HG03039 (cell line): ENCODE data around the gene HIVEP3.

ENCODE experiments used
- ATAC-seq: cut with Tn5 transposase; IDR thresholded peaks from one replicate; pipeline ENCODE4 v1.9.1; 2021; ENCODE audit warnings: mild to moderate bottlenecking, moderate library complexity; ENCODE audit not compliant: unreplicated experiment

Gene HIVEP3

DNA sequence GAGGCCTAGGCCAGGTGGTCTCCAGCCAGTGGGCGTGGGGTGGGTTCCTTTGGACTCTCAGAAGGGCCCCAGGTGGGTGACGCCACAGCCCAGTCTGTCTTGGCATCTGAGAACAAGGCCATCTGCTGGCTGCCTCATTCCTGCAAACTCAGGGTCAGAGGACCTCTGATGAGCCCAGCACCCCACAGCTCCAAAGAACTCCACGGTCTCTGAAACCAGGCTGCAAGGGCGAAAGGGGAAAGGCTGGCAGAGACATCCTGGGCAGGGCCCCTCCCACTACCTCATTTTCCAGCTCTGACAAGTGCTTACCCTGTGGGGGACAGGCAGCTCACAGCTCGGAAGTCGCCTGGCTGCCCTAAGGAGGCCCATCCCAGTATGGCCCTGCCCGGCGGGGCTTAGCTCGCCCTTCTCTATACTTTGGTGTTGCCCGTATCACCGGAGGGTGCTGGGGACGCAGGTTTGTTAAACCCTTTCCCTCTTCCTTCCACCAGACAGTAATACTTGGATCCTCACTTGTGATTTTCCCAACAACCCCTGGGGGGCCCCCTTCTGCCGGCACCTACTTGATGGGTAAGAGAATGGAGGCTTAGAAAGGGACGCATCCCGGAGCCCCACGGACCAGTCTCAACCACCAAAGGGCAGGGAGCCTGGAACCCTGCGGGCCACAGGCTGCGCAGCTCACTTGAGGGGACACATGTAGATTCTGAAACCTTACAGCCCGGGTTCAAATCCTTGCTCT lies 423.3 kb downstream of the HIVEP3 start:
- no peak for ATAC-seq

DNA sequence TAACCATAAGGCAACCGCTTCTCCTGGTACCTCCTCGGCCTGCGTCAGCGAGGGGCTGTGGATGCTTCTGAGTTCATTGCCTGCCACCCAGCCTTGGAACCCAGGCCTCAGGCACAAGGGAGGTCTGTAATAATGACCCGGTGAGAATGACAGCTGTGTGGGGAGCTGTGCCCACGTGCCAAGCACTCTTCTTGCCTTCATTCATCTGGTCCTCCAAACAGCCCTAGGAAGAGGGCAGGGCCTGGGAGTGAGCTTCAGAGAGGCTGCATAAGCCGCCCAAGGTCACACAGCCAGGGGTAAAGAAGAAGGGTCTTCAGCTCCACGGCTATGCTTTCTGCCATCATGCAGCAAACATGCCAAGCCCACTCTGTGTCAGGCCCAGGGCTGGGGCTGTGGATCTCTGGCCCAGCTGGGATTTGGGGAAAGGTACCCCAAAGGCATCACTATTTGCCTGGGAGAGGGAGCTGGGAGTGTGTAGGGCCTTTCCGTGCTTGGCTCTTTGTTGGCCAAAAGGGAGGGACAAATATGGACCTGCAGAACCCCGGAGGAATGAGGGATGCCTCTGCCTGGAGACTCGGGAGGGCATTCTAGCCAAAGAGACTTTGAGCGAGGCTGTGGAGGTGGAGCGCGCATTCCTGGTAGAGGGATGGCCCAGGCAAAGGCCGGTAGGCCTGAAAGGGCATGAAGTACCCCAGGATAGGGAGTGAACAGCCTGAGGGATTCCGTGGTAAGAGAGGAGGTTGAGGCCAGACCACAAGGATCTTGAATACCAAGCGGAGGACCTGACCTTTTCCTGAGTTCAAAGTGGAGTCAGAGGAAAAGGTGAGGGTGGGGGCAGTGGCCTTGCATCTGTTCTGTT lies 424.1 kb downstream of the HIVEP3 start:
- no peak for ATAC-seq

DNA sequence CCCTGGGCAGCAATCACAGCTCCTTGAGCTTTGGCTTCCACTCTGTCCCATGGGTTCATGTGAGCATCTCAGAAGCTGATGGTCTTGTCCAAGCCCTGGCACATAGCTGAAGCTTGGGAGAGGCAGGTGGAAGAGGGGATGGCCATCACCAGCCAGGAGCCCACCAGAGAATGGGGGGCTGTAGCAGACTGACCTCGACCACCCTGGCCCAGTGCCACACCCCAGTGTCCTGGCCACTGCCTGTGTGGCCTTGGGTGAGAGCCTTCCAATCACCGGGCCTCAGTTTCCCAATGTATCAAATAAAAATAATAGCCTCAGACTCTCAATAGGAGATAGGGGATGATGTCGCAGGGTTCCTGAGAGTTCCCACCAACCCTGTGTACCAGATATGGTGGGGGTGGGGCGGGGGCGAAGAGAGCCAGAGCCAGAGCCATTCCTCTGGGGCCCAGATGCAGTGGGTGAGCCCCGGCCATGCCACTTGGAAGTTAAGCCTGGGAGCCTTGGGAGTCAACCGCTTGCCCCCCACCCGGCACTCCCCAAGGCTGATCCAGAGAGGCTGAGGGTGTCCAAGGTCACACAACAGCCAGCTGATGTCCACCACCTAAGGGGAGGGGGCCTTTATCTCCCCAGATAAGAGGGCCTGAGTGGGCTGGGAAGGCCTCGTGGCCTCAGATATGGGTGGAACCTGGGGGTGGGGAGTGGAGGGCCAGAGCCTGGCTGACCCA lies 424.9 kb downstream of the HIVEP3 start:
- ATAC-seq: no peak

DNA sequence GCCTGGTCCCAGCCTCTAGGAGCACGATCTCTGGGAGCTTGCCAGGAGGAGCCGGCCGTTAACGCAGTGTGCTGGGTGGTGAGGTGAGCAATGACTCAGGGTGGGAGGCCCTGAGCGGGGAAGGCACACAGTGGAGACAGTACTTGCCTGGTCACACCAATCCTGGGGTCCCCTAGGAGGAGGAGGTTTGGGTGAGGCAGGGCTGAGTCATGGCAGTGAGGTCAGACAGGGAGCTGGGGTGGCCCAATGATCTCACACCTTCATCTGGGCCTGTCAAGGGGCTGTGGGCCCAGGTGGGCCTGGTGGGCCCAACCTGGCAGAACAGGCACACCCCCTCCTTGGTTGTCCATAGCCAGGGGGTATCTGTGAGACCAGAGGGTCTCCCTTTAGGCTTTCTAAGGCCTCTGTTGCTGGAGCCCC lies 425.6 kb downstream of the HIVEP3 start:
- no peak for ATAC-seq

DNA sequence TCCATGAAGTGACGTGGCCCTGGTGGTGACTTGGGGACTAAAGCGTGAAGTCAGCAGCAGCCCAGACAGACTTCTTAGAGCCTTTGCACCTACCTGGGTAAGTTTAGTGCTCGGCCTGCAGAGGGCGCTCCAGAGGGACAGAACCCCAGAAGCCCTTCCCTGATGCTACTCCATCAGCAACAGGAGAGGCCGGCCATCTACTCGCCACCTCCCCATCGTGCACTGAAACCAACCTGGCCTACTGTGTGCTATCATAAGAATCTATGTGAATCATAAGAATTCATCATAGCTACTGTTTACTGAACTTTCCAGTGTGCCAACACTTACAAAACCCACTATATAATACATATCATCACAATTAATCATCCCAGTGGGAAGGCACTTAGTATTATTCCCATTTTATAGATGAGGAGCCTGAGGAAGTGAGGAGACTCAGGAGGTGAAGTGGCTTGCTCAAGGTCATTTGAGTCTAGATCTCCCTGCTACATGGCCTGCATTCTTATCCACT lies 426.3 kb downstream of the HIVEP3 start:
- no peak for ATAC-seq

DNA sequence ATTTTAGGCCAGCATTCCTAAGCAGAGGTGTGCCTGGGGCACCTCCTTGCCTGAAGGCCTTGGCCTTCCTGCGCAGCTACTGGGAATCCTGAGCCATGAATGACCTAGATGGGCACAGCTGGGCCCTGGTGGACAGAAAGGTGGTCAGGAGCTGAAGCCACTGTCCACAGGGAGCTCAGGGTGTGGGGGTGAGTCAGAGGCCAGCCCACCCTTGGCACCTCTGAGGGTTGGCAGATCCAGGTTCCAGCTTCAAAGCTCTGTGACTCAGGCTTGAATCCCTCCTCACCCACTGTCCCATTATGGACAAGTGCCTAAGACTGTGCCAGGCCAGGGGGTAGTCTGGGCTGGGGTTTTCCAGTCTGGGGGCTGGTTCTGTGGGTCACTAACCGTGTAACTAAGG lies 427.8 kb downstream of the HIVEP3 start:
- no peak for ATAC-seq

DNA sequence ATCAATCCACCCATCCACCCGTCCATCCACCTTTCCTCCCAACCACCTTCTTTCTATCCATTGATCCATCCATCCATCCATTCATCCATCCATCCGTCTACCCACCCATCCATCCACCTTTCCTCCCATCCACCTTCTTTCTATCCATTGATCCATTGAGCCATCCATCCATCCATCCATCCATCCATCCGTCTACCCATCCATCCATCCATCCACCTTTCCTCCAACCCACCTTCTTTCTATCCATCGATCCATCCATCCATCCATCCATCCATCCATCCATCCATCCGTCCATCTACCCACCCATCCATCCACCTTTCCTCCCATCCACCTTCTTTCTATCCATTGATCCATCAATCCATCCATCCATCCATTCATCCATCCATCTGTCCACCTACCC lies 429.2 kb downstream of the HIVEP3 start:
- no peak for ATAC-seq

DNA sequence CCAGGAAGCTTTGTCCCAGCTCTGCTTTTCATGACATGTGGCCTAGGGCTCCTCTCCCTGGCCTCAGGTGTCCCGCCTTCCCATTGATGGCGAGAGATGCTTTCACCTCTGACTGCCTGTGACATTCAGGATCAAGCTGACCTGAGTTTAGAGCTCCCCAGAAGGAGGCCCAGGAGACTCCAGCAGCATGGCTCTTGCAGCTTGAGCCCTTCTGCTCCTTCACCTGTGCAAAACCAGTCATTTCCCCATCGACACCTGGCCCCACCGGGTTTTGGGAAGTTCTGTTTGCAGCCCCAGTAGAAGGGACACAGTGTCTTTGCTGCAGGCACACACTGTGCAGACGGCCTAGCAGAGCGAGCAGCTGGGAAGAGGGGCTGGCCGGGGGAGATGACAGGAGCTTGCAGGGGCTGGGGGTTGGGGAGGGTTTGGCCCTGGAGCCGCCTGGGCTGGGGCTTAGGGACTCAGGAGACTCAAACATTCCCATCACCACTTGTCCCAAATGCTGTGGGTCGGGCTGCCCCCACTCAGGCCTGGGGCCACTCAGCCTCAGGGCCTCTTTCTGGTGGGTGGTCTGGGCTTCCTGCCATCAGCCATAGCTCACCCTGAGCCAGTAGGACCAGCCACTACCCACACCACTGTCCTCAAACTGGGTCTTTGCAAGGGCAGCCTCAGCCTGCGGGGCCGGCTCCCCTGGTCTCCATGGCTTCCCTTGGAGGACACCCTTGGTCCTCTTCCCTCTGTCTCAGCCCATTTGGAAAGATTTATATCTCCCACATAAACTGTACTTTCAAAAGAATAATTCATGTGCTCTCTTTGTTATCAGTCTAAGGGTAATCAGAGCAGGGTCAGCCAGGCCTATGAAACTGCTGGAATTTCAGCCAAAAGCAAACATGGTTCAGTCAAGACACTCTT lies 430.4 kb downstream of the HIVEP3 start:
- no peak for ATAC-seq

DNA sequence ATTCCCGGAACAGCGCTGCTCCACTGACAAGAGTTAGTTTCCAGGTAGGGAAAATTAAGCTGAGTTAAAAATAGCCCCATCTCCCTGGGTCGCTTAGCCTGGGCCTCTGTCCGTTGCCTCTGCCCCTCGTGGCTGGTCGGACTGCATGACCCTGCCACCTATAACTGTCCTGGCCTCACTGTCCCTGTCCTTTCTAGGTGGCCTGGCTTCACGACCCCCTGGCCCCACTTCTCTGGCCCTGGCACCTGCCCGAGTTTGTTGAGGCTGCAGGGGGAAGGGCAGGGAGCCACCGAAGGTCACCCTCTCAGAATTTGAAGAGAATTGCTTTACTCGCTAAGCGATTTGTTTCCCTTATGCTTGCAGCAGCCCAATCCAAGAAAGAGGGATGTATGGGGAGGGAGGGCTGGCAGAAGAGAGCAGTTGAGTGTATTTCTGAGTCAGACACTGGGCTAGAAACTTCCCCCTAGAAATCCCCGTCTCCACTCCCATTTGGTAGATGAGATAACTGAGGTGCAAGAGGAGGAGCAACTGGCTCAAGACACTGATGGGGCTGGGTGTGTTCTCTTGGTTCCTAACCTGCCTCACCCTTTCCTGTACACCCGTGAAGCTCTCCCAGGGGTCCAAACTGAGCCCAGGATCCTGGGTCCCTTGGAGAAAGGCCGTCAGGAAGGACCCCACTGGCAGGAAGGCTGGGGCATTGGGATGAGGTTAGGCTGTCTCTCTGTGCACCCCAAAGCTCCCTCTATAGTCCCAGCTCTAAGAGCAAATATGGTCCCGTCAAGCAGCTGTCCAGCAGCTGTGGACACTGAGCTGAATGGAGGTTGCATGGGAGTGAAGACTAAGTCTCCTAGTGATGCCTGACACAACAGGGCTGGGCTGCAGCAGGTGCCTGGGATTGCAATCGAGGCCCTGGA lies 431.3 kb downstream of the HIVEP3 start:
- no peak for ATAC-seq

DNA sequence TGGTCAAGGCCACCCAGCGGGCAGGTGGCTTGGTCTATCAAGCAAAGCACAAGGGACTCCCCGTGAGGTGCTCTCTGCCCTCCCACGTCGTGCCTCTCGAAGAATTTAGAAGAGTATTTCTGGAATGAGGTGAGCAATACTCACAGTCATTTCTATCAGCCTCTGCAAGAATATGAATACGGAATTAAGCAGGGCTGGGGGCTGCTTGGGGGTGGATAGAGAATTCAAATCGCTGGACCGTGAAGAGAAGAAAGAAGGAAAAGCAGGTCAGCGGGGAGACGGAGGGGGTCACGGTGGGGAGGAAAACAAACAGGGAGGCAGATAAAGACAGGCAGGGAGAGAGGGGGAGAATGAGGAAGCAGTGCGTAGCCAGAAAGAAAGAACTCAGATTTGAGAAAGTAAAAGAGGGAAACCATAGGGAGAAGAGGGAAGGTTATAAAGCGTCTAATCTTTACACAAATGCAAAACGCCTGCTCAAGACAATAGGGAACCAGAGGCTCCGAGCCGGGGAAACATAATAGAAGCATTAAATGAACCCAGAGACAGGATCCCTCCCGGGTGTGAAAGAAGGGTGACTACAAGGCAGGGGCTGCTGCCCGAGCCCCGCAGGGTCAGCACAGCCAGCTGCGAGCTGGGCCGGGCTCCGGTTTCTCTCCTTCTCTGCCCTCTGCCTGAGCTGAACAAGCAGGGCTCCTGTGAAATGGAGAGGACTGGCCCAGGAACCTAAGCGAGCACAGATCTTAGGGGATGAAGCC lies 432.2 kb downstream of the HIVEP3 start:
- ATAC-seq: no peak

DNA sequence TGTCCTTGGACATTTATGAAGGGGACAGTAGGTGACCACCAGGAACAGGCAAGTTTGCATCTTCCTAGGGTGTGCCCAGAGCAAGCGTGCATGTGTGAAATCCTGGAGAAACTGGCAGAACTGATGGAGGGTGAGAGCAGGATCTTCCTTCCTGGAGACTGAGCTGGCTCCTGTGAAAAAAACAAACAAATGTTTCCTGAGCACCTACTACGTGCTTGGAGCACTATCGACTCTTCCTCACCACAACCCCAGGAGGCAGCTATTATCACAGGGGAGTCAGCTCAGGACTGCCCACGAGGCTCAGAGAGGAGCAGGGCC lies 432.7 kb downstream of the HIVEP3 start:
- no peak for ATAC-seq

DNA sequence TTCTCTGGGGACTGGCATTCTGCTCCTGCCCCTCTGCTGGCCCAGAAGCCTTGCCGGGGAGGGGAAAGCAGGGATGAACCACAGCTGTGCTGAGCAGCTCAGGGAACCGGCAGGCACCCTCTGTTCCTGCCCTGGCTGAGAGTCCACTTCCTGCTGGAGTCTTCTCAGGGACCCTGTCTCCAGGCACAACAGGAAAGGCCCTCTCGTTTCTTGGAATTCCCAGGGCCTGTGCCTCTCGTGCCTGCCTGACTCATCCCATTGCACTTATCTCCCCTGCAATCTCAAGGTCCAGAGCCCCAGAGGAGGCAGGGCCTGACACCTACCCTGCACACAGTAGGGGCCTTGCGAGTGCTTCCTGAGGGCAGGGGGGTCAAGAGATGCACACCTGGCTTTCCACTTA lies 433.1 kb downstream of the HIVEP3 start:
- ATAC-seq: no peak

DNA sequence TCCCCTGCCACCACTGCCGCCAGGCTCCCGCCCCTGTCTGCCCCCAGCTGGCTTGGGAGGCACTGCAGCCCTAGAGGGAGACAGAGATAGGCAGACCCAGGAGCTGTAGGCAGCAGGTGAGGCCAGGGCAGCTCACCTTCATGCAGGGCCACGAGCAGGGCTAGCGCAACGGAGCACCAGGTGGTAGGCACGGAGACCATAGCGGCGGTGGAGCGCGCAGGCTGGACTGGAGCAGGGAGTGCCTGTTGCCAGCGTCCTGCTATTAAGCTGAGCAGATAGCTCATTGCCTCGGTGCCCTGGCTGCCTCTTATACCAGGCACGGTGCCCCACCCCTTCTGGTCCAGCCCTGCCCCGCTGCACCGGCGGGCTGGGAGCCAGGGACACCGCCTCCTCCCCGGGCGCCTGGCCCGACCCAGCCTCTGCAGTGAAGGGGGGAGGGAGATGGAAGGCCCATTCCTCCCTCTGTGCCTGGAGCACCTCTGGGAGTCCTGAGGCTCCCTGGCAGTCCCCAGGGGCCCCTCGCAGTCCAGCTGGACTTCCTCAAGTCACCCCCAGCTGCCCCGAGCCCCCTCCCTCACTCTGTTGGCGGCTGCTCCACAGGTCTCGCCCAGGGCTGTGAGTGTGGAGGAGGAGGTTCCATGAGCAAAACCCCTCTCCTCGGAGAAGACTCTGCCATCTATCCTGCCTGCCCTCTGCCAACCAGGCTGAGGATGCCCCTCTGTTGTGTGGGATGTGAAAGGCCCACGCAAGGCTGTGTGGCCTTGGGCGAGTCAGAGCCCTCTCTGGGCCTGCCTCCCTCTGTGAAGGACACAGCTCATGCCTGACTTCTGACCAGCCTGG lies 434.1 kb downstream of the HIVEP3 start, which contains the start of gene EDN2:
Gene EDN2, minus strand, starts transcription at position 282 of the 840 bp plus-strand sequence. Its CDS starts 82 bp downstream, at position 200.
- ATAC-seq: no peak

DNA sequence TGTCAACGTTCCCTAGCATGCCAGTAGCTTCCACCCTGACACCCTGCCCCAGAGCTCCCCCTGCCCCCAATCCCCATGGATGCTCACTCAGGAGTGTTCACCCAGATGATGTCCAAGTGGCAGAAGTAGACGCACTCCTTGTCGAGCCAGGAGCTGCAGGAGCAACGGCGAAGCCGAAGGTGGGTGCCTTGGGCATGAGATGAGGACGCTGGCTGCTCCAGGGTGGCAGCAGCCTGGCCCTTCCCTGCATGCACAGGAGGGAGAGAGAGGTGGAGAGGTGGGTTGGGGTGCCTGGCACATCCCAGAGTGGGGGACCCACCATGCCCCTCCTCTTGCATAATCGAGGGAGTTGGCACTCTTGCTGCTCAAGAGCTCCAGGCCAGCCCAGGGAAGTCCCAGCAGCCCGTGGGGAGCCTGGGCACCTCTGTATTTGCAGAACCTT lies 434.7 kb downstream of the HIVEP3 start:
- no peak for ATAC-seq

DNA sequence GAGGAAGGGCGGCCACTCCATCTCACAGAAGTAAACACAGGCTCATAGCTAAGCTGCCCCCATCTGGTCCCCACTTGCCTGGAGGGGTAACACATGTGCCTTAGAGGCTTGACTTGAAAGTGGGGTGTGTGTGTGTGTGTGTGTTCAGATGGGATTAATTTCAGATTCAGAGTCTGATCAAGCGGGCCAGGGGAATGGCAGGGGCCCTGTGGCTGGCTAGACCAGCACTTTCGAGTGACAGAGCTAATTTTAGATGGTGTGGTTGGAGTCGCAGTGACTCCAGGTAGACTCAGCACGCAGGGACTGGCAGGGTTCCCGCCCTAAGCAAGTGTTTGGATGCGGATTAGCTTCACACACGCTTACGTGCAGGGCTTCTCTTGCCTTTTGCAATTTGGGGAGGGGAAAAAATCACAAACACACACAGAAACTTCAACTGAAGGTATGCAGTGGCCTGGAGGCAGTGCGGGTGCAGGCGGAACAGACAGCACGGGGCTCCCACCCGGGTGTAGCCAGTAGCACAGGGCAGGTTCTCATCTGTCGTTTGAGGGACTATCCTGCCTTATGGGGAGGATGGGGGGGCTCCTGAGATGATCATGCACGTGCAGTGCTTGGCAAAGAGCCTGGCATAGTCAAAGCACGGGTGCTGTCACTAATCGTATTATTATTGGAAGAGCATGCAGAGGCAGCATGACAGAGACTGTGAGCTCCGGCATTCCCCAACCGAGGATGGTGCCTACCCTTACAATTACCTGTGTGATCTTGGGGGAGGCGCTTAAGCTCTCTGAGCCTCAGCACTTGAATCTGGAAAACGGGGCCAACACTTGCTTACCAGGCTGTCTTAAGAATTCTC lies 435.5 kb downstream of the HIVEP3 start:
- no peak for ATAC-seq

DNA sequence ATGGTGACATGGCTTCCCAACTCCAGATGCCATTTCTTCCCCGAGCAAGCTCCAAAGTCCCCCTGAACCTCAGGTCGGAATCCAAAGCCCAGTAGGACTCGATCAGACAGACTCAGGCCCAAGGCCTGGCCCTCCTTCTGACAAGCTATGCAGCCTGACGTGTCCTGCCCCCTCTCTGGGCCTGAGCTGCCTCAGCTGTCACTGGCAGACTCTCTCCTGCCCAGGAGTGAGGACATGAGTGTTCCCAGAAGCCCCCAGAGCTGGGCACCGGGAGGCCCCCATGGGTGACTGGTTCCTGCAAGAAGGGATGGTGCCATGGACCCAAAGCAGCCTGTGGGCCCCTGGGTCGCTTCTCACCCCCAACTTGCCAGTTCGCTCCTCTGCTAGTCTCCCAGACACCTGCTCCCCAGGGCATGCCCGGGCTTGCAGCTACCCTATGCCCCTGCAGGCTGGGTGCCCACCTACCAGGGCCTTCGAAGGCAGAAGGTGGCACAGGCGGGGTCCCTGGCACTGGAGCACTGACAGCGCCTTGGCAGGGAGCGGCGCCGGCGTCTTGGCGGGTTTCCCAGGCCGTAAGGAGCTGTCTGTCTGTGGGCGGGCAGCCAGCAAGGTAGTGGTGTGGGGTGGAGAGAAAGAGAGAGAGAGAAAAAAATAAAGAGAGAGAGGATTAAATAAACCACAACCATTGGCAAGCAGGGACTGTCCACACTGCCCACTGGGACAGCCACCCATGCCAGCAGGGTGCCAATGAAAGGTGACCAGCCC lies 436.5 kb downstream of the HIVEP3 start:
- ATAC-seq: no peak
